Neuronal stem cell (in vitro differentiated cells): ENCODE measurements around the gene DLG2.

Experiments
- DNase-seq: peaks from one replicate; pipeline ENCODE4 v3.0.0-alpha.2; 2013; ENCODE audit warnings: low spot score
- H2AFZ ChIP-seq: one replicate; pipeline ENCODE4 v1.6.1; 2013; ENCODE audit warnings: mild to moderate bottlenecking, low read length, inconsistent platforms
- H2AK5ac ChIP-seq: 2 replicates; pipeline ENCODE4 v1.6.1; 2013; ENCODE audit warnings: low read depth, mild to moderate bottlenecking, inconsistent platforms, low read length, moderate library complexity, mixed read lengths
- H2BK120ac ChIP-seq: 2 replicates; pipeline ENCODE4 v1.6.1; 2013; ENCODE audit warnings: low read depth, mild to moderate bottlenecking, inconsistent platforms, low read length, moderate library complexity, mixed read lengths
- H2BK12ac ChIP-seq: one replicate; pipeline ENCODE4 v1.6.1; 2013; ENCODE audit warnings: low read length, inconsistent platforms
- H2BK15ac ChIP-seq: 2 replicates; pipeline ENCODE4 v1.6.1; 2013; ENCODE audit warnings: mild to moderate bottlenecking, low read length, inconsistent platforms, mixed read lengths
- H2BK5ac ChIP-seq: one replicate; pipeline ENCODE4 v1.6.1; 2013; ENCODE audit warnings: inconsistent platforms, mild to moderate bottlenecking, low read length, moderate library complexity
- H3K14ac ChIP-seq: one replicate; pipeline ENCODE4 v1.6.1; 2013; ENCODE audit warnings: low read length, inconsistent platforms
- H3K18ac ChIP-seq: 2 replicates; pipeline ENCODE4 v1.6.1; 2013; ENCODE audit warnings: low read length, inconsistent platforms
- H3K23ac ChIP-seq: 2 replicates; pipeline ENCODE4 v1.6.1; 2013; ENCODE audit warnings: low read depth, mild to moderate bottlenecking, mixed read lengths, low read length, inconsistent platforms; ENCODE audit not compliant: poor library complexity
- H3K27ac ChIP-seq: replicated peaks from 3 replicates; pipeline ENCODE4 v1.5.1; 2013; ENCODE audit warnings: low read length, inconsistent platforms
- H3K27me3 ChIP-seq, 3 experiments: 2 replicates each; pipeline ENCODE4 v1.6.1; 2013; ENCODE audit warnings: low read length in 3 of 3, mild to moderate bottlenecking in 2 of 3, inconsistent platforms in 1 of 3, low read depth in 1 of 3, mixed read lengths in 1 of 3, moderate library complexity in 1 of 3; ENCODE audit not compliant: control insufficient read depth in 3 of 3, insufficient read depth in 3 of 3
- H3K36me3 ChIP-seq, 2 donors: replicated peaks in 1 of 2; 2 replicates each; pipeline ENCODE4 v1.6.1; 2013; ENCODE audit warnings: low read length in 2 of 2; ENCODE audit not compliant: control insufficient read depth in 2 of 2, insufficient read depth in 2 of 2
- H3K4ac ChIP-seq: 2 replicates; pipeline ENCODE4 v1.6.1; 2013; ENCODE audit warnings: inconsistent platforms, mild to moderate bottlenecking, low read length, moderate library complexity
- H3K4me1 ChIP-seq, 2 donors: 1 replicate in 1 of 2; 2 replicates in 1 of 2; pipeline ENCODE4 v1.6.1; 2013; ENCODE audit warnings: low read length in 2 of 2, low read depth in 1 of 2; ENCODE audit not compliant: control insufficient read depth in 2 of 2, insufficient read depth in 1 of 2
- H3K4me2 ChIP-seq: one replicate; pipeline ENCODE4 v1.6.1; 2013; ENCODE audit warnings: mild to moderate bottlenecking, low read length, inconsistent platforms; ENCODE audit not compliant: insufficient read depth, poor library complexity, severe bottlenecking
- H3K4me3 ChIP-seq, 2 donors: 2 replicates each; pipeline ENCODE4 v1.5.1; 2013; ENCODE audit warnings: low read length in 2 of 2, mild to moderate bottlenecking in 2 of 2, inconsistent platforms in 1 of 2, moderate library complexity in 1 of 2
- H3K79me1 ChIP-seq: one replicate; pipeline ENCODE4 v1.6.1; 2013; ENCODE audit warnings: low read depth, mild to moderate bottlenecking, inconsistent platforms, low read length, moderate library complexity
- H3K9ac ChIP-seq: one replicate; pipeline ENCODE4 v1.6.1; 2013; ENCODE audit warnings: mild to moderate bottlenecking, low read depth, low read length, inconsistent platforms; ENCODE audit not compliant: poor library complexity
- H3K9me3 ChIP-seq, 2 donors: replicated peaks in 1 of 2; 2 replicates each; pipeline versions ENCODE3 to v1.6.1; 2013; ENCODE audit warnings: low read length in 2 of 2, mild to moderate bottlenecking in 2 of 2, inconsistent platforms in 1 of 2, low read depth in 1 of 2, mixed read lengths in 1 of 2, moderate library complexity in 1 of 2; ENCODE audit not compliant: control insufficient read depth in 2 of 2, insufficient read depth in 1 of 2
- H4K8ac ChIP-seq: one replicate; pipeline ENCODE4 v1.6.1; 2013; ENCODE audit warnings: low read depth, mild to moderate bottlenecking, inconsistent platforms, low read length, moderate library complexity
- H4K91ac ChIP-seq: one replicate; pipeline ENCODE4 v1.6.1; 2013; ENCODE audit warnings: low read length, low read depth, mild to moderate bottlenecking, inconsistent platforms; ENCODE audit not compliant: poor library complexity
- WGBS, 2 donors: extraction: QIAGEN DNeasy Blood & Tissue Kit; methylation state at CpG; one replicate each; pipeline ENCODE4 v1.1.7; 2013; ENCODE audit warnings: missing lambda C conversion rate in 2 of 2, mixed read lengths in 1 of 2; ENCODE audit not compliant: insufficient read length in 2 of 2, insufficient replicate concordance in 1 of 2; ENCODE audit errors: extremely low coverage in 2 of 2; 5-methylcytosine and 5-hydroxymethylcytosine counted together

DLG2 gene

DNA sequence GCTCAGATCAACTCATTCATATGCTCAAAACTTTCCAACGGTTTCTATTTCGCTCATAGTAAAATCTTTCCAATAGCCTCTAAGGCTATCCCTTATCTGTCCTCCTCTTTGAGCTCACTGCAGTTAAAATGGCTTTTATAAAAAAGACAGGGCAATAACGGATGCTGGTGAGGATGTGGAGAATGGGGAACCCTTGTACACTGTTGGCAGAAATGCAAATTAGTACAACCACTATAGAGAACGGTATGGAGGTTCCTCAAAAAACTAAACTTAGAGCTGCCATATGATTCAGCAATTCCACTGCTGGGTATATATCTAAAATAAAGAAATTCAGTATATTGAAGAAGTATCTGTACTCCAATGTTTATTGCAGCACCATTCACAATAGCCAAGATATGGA is 345.6 kb downstream of the DLG2 start:
- Histone ChIP-seq H3K4me3 (no peak overlapping the region), H3K4me2 (no peak overlapping the region), H3K27ac (no peak overlapping the region), H3K14ac (no peak overlapping the region), H2AK5ac (no peak overlapping the region), H2BK15ac (no peak overlapping the region), H4K8ac (no peak overlapping the region), H3K18ac (no peak overlapping the region), H2AFZ (no peak overlapping the region), H2BK120ac (no peak overlapping the region), H4K91ac (no peak overlapping the region), H3K9ac (no peak overlapping the region), H3K4ac (no peak overlapping the region), H2BK5ac (no peak overlapping the region), H3K36me3 (no peaks in the 10 kb centered on the region), H3K4me1 (no peaks in the 10 kb centered on the region), H3K9me3 (no peaks in the 10 kb centered on the region), H2BK12ac (no peak overlapping the region), H3K27me3 (no peaks in the 10 kb centered on the region), H3K79me1 (no peaks in the 10 kb centered on the region), H3K23ac (no peak overlapping the region)
- no CpG with 5 or more reads among the region's 4 CpGs for WGBS, 2 donors
- DNase-seq = no peak

DNA sequence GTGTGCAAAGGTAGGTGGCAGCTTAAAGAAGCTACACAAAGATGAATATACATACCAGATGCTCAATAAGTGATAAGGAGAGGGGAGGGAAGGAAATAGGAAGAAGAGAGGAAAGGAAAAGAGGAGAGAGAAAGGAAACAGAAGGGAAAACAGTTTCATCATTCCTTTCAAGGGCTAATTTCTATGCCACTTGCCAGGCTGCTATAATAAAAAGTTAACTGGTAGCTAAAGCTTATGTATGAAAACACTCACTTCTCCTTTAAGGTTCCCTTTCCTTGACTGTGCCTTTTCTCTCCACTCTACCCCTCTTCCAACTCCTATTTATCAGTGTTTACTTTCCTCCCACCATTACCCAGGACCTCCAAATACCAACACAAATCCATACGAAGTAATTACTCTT is 347.9 kb downstream of the DLG2 start:
- no peak overlapping the region for H4K8ac ChIP-seq
- no peaks in the 10 kb centered on the region for H3K36me3 ChIP-seq
- no peak overlapping the region for H3K9ac ChIP-seq
- H3K4me1 ChIP-seq = no peaks in the 10 kb centered on the region
- no peak overlapping the region for H3K4ac ChIP-seq
- no peak overlapping the region for H3K14ac ChIP-seq
- H3K23ac ChIP-seq = no peak overlapping the region
- no peak overlapping the region for H2AK5ac ChIP-seq
- H2BK15ac ChIP-seq = no peak overlapping the region
- H2BK5ac ChIP-seq = no peak overlapping the region
- no peak overlapping the region for H3K4me2 ChIP-seq
- no CpG with 5 or more reads among the region's 1 CpG for WGBS, 2 donors
- H3K9me3 ChIP-seq = no peaks in the 10 kb centered on the region
- H2BK120ac ChIP-seq = no peak overlapping the region
- no peak for DNase-seq
- no peak overlapping the region for H4K91ac ChIP-seq
- H3K27me3 ChIP-seq = no peaks in the 10 kb centered on the region
- H3K79me1 ChIP-seq = no peaks in the 10 kb centered on the region
- no peak overlapping the region for H3K27ac ChIP-seq
- no peak overlapping the region for H2AFZ ChIP-seq
- no peak overlapping the region for H2BK12ac ChIP-seq
- no peak overlapping the region for H3K4me3 ChIP-seq
- no peak overlapping the region for H3K18ac ChIP-seq

DNA sequence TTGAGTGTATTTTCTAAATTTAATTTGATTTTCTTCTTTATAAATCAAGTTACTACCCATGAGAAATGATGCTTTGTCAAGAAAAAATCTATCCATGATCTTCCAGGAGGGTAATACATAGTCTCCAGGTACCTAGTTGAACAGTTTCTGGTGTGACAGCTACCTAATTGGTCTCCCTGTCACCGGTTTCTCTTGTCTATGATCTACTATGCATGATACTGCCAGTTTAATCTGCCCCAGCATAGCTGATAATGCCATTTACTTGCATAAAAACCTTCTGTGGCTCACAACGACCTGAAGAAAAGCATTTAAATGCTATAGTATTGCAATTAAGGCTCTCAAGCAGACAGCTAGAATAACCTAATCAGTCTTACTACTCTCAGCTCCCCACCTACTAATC is 349.5 kb downstream of the DLG2 start:
- H3K9me3 ChIP-seq = no peaks in the 10 kb centered on the region
- no peak overlapping the region for H3K4me3 ChIP-seq
- H2BK5ac ChIP-seq = no peak overlapping the region
- no peak overlapping the region for H3K23ac ChIP-seq
- no peak overlapping the region for H3K4ac ChIP-seq
- H3K27ac ChIP-seq = no peak overlapping the region
- H2BK12ac ChIP-seq = no peak overlapping the region
- H4K91ac ChIP-seq = no peak overlapping the region
- H3K4me1 ChIP-seq = no peaks in the 10 kb centered on the region
- no peak overlapping the region for H2AFZ ChIP-seq
- no peak overlapping the region for H3K4me2 ChIP-seq
- no peaks in the 10 kb centered on the region for H3K36me3 ChIP-seq
- no peak overlapping the region for H3K14ac ChIP-seq
- WGBS, 2 donors = no CpG with 5 or more reads among the region's 2 CpGs
- no peak overlapping the region for H2BK15ac ChIP-seq
- no peak overlapping the region for H3K9ac ChIP-seq
- no peaks in the 10 kb centered on the region for H3K79me1 ChIP-seq
- H4K8ac ChIP-seq = no peak overlapping the region
- H2BK120ac ChIP-seq = no peak overlapping the region
- no peak overlapping the region for H2AK5ac ChIP-seq
- H3K18ac ChIP-seq = no peak overlapping the region
- DNase-seq = no peak
- no peaks in the 10 kb centered on the region for H3K27me3 ChIP-seq

DNA sequence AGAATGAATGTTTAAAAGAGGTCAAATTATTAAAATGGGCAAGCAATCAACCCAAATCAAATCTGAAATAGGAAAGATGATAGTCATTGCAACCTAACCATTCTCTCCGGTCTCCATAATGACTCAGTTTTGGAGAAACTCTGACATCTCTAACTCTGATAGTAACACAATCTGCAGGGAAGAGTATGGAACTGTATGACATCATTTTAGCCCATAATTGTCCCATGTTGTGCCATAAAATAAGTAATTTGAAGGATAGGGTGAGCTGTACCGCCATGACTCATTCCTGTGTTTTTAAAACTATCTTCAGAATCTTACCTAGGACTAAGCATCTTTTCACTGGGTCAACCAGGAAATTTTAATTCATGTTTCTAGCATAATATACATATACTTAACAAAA is 350.8 kb downstream of the DLG2 start:
- Histone ChIP-seq H3K14ac (no peak overlapping the region), H3K18ac (no peak overlapping the region), H4K91ac (no peak overlapping the region), H2BK5ac (no peak overlapping the region), H3K9ac (no peak overlapping the region), H3K9me3 (no peaks in the 10 kb centered on the region), H3K4me2 (no peak overlapping the region), H3K27ac (no peak overlapping the region), H3K23ac (no peak overlapping the region), H3K4me1 (no peaks in the 10 kb centered on the region), H3K79me1 (no peaks in the 10 kb centered on the region), H4K8ac (no peak overlapping the region), H3K4ac (no peak overlapping the region), H2BK15ac (no peak overlapping the region), H3K27me3 (no peaks in the 10 kb centered on the region), H3K36me3 (no peaks in the 10 kb centered on the region), H2BK12ac (no peak overlapping the region), H2AK5ac (no peak overlapping the region), H2BK120ac (no peak overlapping the region), H2AFZ (no peak overlapping the region), H3K4me3 (no peak overlapping the region)
- no peak for DNase-seq
- WGBS, 2 donors = no CpG with 5 or more reads among the region's 2 CpGs
